ENCODE measurements around the gene GAS7.

DNA sequence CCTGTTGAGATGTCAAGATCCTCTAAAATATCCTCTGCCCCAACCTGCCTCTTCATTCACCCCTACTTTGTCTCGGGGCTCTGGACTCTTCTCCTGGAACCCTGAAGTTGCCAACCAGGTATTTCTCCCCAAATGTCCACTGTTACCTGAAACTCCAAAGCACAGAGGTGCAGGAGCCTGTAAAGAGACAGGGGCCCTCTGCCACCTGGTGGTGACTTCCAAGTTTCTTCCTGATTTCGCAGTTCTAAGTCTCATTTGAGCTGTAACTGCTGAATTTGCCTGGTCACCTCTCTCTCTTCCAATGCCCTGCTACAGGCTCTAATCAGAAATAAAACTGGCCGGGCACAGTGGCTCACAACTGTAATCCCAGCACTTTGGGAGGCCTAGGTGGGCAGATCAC lies 216.2 kb downstream of the GAS7 start:
- no peak for TF ChIP-seq POLR2A (IDR thresholded peaks at IDR 0.05)
- TF ChIP-seq, protein P1, sequence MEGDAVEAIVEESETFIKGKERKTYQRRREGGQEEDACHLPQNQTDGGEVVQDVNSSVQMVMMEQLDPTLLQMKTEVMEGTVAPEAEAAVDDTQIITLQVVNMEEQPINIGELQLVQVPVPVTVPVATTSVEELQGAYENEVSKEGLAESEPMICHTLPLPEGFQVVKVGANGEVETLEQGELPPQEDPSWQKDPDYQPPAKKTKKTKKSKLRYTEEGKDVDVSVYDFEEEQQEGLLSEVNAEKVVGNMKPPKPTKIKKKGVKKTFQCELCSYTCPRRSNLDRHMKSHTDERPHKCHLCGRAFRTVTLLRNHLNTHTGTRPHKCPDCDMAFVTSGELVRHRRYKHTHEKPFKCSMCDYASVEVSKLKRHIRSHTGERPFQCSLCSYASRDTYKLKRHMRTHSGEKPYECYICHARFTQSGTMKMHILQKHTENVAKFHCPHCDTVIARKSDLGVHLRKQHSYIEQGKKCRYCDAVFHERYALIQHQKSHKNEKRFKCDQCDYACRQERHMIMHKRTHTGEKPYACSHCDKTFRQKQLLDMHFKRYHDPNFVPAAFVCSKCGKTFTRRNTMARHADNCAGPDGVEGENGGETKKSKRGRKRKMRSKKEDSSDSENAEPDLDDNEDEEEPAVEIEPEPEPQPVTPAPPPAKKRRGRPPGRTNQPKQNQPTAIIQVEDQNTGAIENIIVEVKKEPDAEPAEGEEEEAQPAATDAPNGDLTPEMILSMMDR (IDR thresholded peaks at IDR 0.05): peak in 2 of 3 experiments; percentile 1 to 18
